Femur (tissue), 1 donor: ENCODE results near the gene ATP8A1.

ENCODE experiments used
- DNase-seq: peaks from one replicate; pipeline ENCODE4 v3.0.0-alpha.2; 2017

ATP8A1 gene

DNA sequence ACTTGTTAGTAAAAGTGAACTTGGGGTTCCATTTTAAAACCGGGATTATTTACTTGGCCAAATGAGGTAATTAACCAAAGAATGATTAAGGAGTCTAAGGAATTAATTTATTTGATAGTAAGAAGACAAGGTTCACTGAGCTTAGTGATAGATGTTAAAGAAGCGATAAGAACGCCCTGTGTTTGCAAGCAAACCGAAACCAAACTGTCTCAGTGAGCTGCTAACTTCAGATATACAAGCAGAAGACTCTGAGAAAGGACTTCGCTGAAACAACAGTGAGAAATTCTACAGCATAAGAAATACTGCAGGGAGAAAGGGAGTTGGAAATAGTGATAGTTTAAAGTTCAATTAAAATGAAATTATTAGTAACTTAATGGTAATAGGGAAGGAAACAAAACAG is 297.2 kb downstream of the ATP8A1 start:
- DNase-seq, result no peak
